SK-N-SH treated with all-trans-retinoic acid at 6 μM for 48 hours (cell line): ENCODE results near the gene GRK5.

Source experiments
- ATAC-seq: fragments of 200-7000 bp; cut with Tn5 transposase; 3 replicates; pipeline ENCODE4 v1.9.1; 2020; ENCODE audit warnings: mild to moderate bottlenecking, moderate library complexity
- ARNTL ChIP-seq: fragments of 450-650 bp; formaldehyde crosslinking; IDR thresholded peaks from 2 replicates; pipeline ENCODE4 v1.5.0; 2020; ENCODE audit warnings: low read depth, mild to moderate bottlenecking, moderate library complexity, borderline replicate concordance
- BACH2 ChIP-seq: fragments of 250-450 bp; sonication (Bioruptor Pico); IDR thresholded peaks from 2 replicates; pipeline ENCODE4 v1.9.0; 2021; ENCODE audit warnings: mild to moderate bottlenecking, borderline replicate concordance
- CSDC2 ChIP-seq: fragments of 250-450 bp; sonication (Bioruptor Pico); IDR thresholded peaks from 2 replicates; pipeline ENCODE4 v1.5.0; 2020; ENCODE audit warnings: mild to moderate bottlenecking, moderate library complexity
- ESRRG ChIP-seq: fragments of 250-450 bp; sonication (Bioruptor Pico); IDR thresholded peaks from 2 replicates; pipeline ENCODE4 v1.6.1; 2021; ENCODE audit warnings: mild to moderate bottlenecking
- GLIS3 ChIP-seq: fragments of 250-450 bp; sonication (Bioruptor Pico); IDR thresholded peaks from 2 replicates; pipeline ENCODE4 v1.5.0; 2020; ENCODE audit warnings: mild to moderate bottlenecking, moderate library complexity
- ISL1 ChIP-seq: fragments of 250-450 bp; sonication (Bioruptor Pico); IDR thresholded peaks from 2 replicates; pipeline ENCODE4 v2.1.2; 2022; ENCODE audit warnings: mild to moderate bottlenecking, moderate library complexity
- OSR1 ChIP-seq: fragments of 250-450 bp; sonication (Bioruptor Pico); IDR thresholded peaks from 2 replicates; pipeline ENCODE4 v1.8.0; 2022; ENCODE audit warnings: moderate library complexity, mild to moderate bottlenecking, inconsistent platforms
- PPARA ChIP-seq: fragments of 250-450 bp; sonication (Bioruptor Pico); IDR thresholded peaks from 2 replicates; pipeline ENCODE4 v1.5.0; 2020; ENCODE audit warnings: mild to moderate bottlenecking, borderline replicate concordance
- RARB ChIP-seq: fragments of 250-450 bp; sonication (Bioruptor Pico); IDR thresholded peaks from 2 replicates; pipeline ENCODE4 v1.8.0; 2021; ENCODE audit warnings: mild to moderate bottlenecking, moderate library complexity
- SNAI2 ChIP-seq: fragments of 250-450 bp; sonication (Bioruptor Pico); IDR thresholded peaks from 2 replicates; pipeline ENCODE4 v1.5.0; 2020; ENCODE audit warnings: mild to moderate bottlenecking, moderate library complexity
- TCF4 ChIP-seq: fragments of 250-450 bp; sonication (Bioruptor Pico); IDR thresholded peaks from 2 replicates; pipeline ENCODE4 v1.8.0; 2021; ENCODE audit warnings: mild to moderate bottlenecking, moderate library complexity, borderline replicate concordance
- TOX ChIP-seq: fragments of 250-450 bp; sonication (Bioruptor Pico); IDR thresholded peaks from 2 replicates; pipeline ENCODE4 v1.8.0; 2021; ENCODE audit warnings: mild to moderate bottlenecking, moderate library complexity, borderline replicate concordance
- ZC3H10 ChIP-seq: fragments of 250-450 bp; sonication (Bioruptor Pico); IDR thresholded peaks from 2 replicates; pipeline ENCODE4 v1.5.1; 2021; ENCODE audit warnings: mild to moderate bottlenecking, moderate library complexity
- ZFP3 ChIP-seq: fragments of 250-450 bp; sonication (Bioruptor Pico); IDR thresholded peaks from 2 replicates; pipeline ENCODE4 v1.5.0; 2020; ENCODE audit warnings: mild to moderate bottlenecking, moderate library complexity
- ZFP30 ChIP-seq: fragments of 450-650 bp; formaldehyde crosslinking; IDR thresholded peaks from 2 replicates; pipeline ENCODE4 v1.5.0; 2022; ENCODE audit warnings: mild to moderate bottlenecking, moderate library complexity
- ZNF565 ChIP-seq: fragments of 450-650 bp; formaldehyde crosslinking; conservative IDR thresholded peaks from 2 replicates; pipeline ENCODE4 v1.5.0; 2020; ENCODE audit warnings: low read depth, mild to moderate bottlenecking, moderate library complexity
- ZNF70 ChIP-seq: fragments of 450-650 bp; formaldehyde crosslinking; IDR thresholded peaks from 2 replicates; pipeline ENCODE4 v1.5.0; 2020; ENCODE audit warnings: mild to moderate bottlenecking, moderate library complexity
- ZNF8 ChIP-seq: fragments of 450-650 bp; formaldehyde crosslinking; IDR thresholded peaks from 2 replicates; pipeline ENCODE4 v1.5.0; 2020; ENCODE audit warnings: mild to moderate bottlenecking, moderate library complexity
- TF ChIP-seq, protein P1 (sequence below): fragments of 250-450 bp; sonication (Bioruptor Pico); IDR thresholded peaks from 2 replicates; pipeline ENCODE4 v1.5.0; 2020; ENCODE audit warnings: mild to moderate bottlenecking, moderate library complexity
- TF ChIP-seq, protein P2 (sequence below): fragments of 250-450 bp; sonication (Bioruptor Pico); IDR thresholded peaks from 2 replicates; pipeline ENCODE4 v1.5.1; 2020; ENCODE audit warnings: low read depth, mild to moderate bottlenecking, moderate library complexity
- TF ChIP-seq, protein P3 (sequence below): fragments of 250-450 bp; sonication (Bioruptor Pico); IDR thresholded peaks from 2 replicates; pipeline ENCODE4 v1.8.0; 2021; ENCODE audit warnings: low read depth, mild to moderate bottlenecking, moderate library complexity, borderline replicate concordance
- TF ChIP-seq, protein P4 (sequence below): fragments of 250-450 bp; sonication (Bioruptor Pico); IDR thresholded peaks from 2 replicates; pipeline ENCODE4 v1.5.1; 2021; ENCODE audit warnings: mild to moderate bottlenecking, moderate library complexity

The GRK5 gene

DNA sequence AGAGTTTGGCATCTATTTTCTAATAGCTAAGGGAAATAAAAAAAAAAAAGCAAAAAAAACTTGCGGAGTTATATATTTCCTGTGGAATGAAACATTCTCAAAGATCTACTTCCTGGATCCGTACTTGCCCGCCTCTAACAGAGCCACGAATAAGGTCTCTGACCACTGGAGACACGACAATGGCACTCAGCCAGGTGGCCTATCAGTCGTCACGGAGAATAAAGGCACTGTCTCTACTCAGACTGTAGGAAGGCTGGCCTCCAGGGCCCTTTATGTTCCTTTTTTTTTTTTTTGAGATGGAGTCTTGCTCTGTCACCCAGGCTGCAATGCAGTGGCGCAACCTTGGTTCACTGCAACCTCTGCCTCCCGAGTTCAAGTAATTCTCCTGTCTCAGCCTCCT lies 276.5 kb downstream of the GRK5 start:
- TF ChIP-seq CSDC2 (no peak), BACH2 (CRISPR knock-in tag) (no peak), TOX (CRISPR knock-in tag) (no peak), PPARA (CRISPR knock-in tag) (no peak), TCF4 (CRISPR knock-in tag) (no peak), ZNF565 (CRISPR knock-in tag) (no peak), OSR1 (CRISPR knock-in tag) (no peak), GLIS3 (CRISPR knock-in tag) (no peak), ISL1 (CRISPR knock-in tag) (no peak), ZFP30 (CRISPR knock-in tag) (no peak), ZNF70 (CRISPR knock-in tag) (no peak), ESRRG (CRISPR knock-in tag) (no peak), ARNTL (CRISPR knock-in tag) (no peak), ZNF8 (CRISPR knock-in tag) (no peak), RARB (no peak)
- TF ChIP-seq, protein P1, sequence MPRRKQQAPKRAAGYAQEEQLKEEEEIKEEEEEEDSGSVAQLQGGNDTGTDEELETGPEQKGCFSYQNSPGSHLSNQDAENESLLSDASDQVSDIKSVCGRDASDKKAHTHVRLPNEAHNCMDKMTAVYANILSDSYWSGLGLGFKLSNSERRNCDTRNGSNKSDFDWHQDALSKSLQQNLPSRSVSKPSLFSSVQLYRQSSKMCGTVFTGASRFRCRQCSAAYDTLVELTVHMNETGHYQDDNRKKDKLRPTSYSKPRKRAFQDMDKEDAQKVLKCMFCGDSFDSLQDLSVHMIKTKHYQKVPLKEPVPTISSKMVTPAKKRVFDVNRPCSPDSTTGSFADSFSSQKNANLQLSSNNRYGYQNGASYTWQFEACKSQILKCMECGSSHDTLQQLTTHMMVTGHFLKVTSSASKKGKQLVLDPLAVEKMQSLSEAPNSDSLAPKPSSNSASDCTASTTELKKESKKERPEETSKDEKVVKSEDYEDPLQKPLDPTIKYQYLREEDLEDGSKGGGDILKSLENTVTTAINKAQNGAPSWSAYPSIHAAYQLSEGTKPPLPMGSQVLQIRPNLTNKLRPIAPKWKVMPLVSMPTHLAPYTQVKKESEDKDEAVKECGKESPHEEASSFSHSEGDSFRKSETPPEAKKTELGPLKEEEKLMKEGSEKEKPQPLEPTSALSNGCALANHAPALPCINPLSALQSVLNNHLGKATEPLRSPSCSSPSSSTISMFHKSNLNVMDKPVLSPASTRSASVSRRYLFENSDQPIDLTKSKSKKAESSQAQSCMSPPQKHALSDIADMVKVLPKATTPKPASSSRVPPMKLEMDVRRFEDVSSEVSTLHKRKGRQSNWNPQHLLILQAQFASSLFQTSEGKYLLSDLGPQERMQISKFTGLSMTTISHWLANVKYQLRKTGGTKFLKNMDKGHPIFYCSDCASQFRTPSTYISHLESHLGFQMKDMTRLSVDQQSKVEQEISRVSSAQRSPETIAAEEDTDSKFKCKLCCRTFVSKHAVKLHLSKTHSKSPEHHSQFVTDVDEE (CRISPR knock-in tag): no peak
- TF ChIP-seq, protein P2, sequence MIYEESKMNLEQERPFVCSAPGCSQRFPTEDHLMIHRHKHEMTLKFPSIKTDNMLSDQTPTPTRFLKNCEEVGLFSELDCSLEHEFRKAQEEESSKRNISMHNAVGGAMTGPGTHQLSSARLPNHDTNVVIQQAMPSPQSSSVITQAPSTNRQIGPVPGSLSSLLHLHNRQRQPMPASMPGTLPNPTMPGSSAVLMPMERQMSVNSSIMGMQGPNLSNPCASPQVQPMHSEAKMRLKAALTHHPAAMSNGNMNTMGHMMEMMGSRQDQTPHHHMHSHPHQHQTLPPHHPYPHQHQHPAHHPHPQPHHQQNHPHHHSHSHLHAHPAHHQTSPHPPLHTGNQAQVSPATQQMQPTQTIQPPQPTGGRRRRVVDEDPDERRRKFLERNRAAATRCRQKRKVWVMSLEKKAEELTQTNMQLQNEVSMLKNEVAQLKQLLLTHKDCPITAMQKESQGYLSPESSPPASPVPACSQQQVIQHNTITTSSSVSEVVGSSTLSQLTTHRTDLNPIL: no peak
- TF ChIP-seq, protein P3, sequence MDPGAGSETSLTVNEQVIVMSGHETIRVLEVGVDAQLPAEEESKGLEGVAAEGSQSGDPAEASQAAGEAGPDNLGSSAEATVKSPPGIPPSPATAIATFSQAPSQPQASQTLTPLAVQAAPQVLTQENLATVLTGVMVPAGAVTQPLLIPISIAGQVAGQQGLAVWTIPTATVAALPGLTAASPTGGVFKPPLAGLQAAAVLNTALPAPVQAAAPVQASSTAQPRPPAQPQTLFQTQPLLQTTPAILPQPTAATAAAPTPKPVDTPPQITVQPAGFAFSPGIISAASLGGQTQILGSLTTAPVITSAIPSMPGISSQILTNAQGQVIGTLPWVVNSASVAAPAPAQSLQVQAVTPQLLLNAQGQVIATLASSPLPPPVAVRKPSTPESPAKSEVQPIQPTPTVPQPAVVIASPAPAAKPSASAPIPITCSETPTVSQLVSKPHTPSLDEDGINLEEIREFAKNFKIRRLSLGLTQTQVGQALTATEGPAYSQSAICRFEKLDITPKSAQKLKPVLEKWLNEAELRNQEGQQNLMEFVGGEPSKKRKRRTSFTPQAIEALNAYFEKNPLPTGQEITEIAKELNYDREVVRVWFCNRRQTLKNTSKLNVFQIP (CRISPR knock-in tag): no peak
- TF ChIP-seq, protein P4, sequence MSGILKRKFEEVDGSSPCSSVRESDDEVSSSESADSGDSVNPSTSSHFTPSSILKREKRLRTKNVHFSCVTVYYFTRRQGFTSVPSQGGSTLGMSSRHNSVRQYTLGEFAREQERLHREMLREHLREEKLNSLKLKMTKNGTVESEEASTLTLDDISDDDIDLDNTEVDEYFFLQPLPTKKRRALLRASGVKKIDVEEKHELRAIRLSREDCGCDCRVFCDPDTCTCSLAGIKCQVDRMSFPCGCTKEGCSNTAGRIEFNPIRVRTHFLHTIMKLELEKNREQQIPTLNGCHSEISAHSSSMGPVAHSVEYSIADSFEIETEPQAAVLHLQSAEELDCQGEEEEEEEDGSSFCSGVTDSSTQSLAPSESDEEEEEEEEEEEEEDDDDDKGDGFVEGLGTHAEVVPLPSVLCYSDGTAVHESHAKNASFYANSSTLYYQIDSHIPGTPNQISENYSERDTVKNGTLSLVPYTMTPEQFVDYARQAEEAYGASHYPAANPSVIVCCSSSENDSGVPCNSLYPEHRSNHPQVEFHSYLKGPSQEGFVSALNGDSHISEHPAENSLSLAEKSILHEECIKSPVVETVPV: no peak
- no peak for ATAC-seq

DNA sequence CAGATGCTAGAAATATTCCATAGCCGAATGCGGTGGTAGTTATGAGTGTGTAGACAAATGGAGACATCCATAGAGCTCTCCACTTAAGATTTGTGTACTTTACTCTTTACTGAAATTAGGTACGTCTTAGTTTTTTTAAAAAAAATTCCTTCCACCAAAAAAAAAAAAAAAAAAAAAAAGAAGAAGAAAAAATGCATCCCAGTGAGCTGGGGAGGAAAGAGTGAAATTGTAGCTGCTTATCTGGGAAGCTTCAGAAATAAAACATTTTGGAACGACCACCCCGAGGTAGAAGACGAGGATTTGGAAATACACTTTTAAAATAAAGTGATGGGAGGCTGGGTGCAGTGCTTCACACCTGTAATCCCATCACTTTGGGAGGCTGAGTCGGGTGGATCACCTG lies 281.3 kb downstream of the GRK5 start:
- no peak for ATAC-seq
- TF ChIP-seq ZC3H10 (CRISPR knock-in tag) (no peak), SNAI2 (CRISPR knock-in tag) (no peak), ZNF565 (CRISPR knock-in tag) (no peak), TCF4 (CRISPR knock-in tag) (no peak), BACH2 (CRISPR knock-in tag) (no peak), CSDC2 (no peak), ESRRG (CRISPR knock-in tag) (no peak), ZNF8 (CRISPR knock-in tag) (no peak), GLIS3 (CRISPR knock-in tag) (no peak), ARNTL (CRISPR knock-in tag) (no peak), TOX (CRISPR knock-in tag) (no peak), ZFP3 (CRISPR knock-in tag) (no peak), RARB (no peak)
- TF ChIP-seq, protein P2: no peak
- TF ChIP-seq, protein P4: no peak
- TF ChIP-seq, protein P1 (CRISPR knock-in tag): no peak
- TF ChIP-seq, protein P3 (CRISPR knock-in tag): no peak
